GM19351 (cell line): ENCODE data around the gene TRERF1.
A peak's percentile ranks its signal among the peaks of the same experiment; 100 is the strongest.

Experiments used
- ATAC-seq: cut with Tn5 transposase; IDR thresholded peaks from one replicate; pipeline ENCODE4 v1.9.1; 2021; ENCODE audit warnings: mild to moderate bottlenecking, moderate library complexity; ENCODE audit not compliant: unreplicated experiment

TRERF1 gene

DNA sequence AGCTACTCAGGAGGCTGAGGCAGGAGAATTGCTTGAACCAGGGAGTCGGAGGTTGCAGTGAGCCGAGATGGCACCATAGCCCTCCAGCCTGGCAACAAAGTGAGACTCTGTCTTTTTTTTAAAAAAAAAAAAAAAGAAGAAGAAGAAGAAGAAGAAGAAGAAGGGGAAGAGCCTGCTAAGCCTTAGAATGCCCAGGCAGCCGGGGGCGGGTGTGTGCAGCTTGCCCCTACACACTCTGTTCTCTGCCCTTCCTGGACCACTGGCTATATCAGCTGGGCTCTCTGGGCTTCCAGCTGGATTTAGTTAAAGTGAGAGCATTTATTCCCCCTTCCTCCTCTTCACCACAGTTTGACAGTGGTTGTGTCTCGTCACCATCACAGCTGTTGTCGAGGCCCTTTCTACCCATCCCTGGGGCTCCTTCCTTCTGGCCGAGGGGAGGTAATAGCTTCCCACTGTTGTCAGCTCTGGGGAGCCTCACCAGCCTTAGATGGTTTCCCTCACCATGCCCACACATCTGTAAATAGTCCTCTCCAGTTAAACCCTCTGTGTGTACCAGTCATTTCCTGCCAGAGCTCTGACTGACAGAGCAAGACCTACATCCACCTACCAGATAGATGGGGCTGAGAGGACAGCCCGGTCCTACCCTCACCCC is 77.6 kb downstream of the TRERF1 start:
- no peak for ATAC-seq

DNA sequence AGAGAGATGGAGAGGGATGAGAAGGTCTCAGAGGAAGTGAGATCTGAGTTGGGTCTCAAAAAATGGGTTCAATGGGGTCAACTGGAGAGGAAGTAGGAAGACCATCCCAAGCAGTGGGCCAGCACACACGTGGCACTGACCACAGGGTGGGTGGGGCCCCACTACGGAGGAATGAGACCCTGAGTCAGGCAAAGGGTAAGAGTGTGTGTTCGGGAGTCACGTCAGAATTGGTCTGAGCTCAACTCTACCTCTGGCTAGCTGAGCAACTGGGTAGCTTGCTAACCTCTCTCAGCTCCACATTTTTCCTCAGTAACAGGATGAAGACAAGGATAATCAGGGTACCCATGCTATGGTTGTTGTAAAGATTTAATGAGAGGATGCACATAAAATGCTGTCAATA is 79.0 kb downstream of the TRERF1 start:
- ATAC-seq, result no peak

DNA sequence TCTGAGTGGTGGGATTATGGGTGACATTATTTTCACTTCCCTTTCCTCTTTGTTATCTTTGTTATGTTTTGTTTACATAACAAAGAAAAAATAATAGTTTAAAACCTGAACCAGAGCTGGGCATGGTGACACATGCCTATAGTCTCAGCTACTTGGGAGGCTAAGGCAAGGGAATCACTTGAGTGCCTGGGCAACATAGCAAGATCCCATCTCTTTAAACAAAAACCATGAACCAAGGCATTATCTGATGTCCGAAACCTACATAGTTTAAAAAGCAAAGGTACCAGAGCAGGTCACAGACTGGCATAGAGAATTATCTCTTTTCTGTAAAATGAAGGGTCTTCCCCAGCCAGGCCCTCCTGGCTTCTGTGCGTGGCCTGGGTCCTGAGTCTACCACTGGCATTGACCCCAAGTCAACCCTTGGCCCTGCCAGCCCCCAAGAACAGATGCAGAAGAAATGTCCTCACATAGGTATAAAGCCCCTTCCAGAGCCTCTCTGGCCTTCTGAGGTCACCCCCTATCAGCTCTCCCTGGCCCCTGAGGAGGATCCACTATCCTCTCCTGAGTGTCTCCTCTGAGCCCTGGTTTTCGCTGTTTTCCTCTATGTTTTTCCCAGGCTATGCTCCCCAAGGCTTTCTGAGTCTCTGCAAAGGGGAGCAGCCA is 81.3 kb downstream of the TRERF1 start:
- no peak for ATAC-seq

DNA sequence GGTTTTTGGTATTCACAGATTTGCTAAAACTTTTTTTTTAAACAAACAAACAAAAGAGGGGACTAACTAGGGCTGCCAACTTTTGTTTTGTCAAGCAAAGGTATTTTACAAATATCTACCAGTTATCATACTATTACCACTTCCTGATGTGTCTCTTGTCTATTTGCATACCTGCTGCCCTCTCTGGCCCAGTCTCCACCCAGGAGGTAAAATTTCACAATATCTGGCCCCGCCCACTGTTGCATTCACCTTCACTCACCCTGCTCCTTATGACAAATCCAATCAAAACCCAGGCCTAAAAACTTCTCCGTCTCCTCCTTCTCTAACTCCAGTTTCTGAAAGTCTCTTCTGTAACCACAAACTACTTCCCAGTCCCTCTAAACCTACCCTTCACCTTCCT is 82.2 kb downstream of the TRERF1 start:
- no peak for ATAC-seq

DNA sequence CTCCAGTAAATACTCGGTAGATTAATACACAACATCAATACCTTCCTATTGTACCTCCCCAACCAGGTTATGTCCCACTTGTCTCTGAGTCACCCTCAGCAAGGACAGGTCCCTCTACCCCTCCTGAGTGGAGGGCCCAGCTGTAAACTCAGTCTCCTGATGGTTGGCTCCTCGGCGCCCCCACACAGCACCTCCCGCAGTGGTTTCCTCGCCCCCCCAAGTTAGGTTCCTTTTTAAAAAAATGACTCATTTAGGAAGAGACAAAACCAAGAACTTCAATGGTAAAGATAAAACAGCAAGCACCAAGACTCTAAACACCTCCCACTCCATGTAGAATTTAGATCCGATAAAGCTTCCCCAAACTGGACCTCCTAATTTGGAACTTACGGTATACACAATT is 83.5 kb downstream of the TRERF1 start:
- ATAC-seq, result peak; percentile 27

DNA sequence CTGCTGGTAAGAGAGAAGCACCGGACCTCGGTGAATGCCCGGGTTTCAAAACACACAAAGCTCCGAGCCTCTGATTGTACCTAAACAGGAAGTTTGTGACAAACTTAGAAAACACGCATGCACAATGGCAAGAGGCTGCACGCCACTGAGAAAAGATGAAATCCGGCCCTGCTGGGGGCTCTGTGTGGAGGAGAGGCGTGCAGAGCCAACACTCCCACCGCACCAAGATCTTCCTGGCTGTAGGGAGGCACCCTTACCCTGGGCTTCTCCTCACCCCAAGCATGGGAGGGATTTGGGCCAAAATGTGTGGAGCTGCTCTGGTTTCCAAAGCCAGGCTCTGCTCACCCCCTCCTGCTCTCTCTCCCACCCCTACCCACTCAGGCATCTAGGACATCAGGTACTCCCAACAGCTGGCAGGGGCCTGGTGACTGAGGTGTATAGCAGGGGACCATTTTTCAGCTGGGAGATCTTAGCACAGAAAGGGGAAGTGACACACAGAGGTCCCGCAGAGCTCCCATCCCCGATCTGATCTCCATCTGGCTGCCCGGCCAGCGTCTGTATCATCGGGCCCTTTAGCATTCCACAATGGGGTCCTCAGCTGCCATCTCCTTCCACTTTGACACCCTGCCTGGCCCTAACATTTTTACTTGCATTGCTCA is 84.2 kb downstream of the TRERF1 start:
- peak; percentile 73 for ATAC-seq

DNA sequence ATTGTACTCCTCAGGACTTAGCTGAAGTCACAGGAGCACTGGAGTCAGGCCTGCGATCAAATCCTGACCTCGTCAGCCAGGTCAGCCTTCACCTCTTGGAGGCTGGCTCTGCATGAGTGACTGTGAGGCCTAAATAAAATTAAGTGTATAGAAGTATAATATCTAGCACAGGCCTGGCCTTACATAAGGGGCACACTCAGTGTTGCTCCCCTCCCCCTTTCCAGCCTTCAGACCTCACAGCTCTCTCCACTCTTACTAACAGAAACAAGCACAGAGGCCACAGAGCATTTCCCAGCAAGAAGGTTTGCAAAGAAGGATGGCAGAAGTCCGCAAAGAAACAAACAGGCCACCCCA is 84.8 kb downstream of the TRERF1 start:
- no peak for ATAC-seq

DNA sequence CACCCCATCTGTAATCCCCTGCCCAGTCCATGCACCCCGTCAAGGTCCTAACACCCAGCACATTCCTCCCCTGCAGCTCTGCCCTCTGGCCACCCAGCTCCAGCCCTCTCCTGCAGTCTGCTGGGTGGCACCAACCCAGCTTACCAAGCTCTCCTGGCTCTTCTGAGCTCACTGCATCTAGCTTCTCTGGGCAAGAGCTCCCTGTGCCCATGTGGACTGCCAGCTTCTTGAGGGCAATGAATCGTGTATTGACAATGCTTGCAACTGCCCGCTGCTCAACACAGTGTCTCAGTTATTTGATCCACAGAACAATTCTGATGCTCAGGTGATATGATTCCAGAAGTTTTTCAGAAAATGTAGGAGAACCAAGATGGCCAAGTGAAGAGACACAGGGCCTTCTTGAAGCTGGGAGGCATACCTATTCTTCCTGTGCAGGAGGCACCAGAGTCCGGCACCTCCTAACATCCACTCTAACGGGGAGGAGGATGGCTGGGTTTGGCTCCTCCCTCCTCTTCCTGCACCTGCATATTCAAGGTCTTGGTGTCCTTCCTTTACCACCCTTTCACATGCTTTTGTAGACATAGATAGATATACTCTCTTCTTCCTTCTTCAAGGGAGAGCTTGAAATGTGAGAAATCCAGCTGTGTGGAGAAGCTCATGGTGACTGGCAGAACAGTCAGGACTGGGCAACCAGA is 85.6 kb downstream of the TRERF1 start:
- no peak for ATAC-seq

DNA sequence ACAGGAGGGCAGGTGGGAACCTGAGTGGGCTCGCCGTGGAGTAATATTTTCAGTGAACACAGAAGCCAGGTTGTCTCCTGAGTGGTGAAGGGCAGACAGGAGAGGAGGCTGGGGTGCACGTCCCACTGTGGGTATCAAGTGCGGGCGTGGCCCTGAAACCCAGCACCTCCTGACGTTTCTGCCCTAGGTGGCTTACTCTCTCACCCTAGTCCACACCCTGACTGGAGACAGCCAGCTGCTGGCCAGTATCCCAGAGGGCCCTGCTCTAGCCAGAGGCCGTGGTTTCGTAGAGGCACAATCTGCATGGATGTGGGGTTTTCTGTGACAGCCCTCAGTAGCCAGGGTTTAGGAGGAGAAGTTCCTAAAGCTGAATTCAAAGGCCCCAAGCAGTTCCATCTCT is 86.7 kb downstream of the TRERF1 start:
- no peak for ATAC-seq

DNA sequence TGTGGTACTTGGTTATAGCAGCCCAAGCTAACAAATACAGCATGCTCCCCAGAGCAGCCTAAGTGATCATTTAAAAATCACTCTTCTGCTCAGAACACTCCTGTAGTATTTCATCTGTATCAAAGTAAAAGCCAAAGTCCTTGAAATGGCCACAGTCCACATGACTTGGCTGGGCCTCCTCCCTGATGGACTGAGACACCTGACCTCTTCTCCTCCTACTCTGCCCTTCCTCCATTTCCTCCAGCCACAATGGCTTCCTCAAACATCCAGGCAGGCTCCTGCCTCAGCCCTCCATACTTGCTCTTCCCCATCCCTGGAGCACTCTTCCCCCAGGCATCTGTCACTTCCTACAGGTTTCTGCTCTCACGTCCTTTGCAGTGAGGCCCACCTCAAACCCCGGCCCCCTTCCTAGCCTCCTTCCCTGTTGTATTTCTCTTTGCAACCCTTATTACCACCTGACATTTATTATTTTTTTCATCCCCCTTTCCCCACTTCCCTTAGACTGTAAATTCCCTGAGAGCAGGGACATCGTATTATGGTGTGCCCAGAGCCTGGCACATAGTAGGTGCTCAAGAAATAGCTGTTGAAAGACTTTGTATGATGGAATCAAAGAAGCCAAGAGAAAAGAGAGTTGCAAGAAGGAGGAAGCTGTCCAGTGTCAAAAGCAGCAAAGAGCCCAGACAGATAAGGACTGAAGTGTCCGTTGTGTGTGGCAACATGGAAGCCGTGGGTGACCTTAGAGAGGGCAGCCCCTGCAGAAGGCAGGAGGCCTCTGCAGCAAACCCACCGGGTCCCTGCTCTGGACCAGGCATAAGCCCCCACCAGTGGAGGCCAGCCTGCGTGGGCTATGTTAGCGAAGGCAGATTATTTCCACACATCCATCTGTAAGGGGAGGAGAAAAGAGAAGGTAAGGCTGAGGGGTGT is 87.5 kb downstream of the TRERF1 start:
- no peak for ATAC-seq

DNA sequence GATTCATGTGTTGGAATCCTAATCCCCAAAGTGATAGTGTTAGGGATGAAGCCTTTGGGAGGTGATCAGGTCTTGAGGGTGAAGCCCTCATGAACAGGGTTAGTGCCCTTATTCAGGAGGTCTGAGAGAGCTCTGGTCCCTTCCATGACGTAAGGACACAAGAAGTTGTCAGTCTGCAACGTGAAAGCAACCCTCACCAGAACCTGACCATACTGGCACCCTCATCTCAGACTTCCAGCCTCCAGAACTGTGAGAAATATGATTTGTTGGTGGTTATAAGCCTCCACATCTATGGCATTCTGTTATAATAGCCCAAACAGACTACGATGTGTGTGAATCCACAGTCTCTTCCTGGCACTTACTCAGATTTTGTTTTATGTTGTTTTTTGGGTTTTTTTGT is 90.7 kb downstream of the TRERF1 start:
- no peak for ATAC-seq

DNA sequence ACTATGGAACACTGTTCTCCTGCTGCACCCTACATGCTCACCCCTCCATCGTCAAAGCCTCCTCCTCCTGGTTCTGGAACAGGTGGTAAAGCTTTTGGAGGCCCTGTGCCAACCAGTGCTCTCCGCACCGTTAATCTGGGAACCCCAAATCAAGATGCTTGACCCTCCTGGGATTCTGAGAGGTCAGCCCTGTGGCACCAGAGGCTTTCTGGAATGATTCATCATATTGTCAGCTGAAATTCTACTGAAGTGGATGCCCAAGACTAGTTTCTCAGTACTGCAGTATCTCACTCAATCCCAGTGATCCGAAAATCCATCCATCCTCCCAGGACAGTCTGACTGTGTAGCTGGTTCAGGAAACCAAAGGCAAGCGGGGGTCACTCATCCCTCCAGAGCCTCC is 92.7 kb downstream of the TRERF1 start:
- no peak for ATAC-seq

DNA sequence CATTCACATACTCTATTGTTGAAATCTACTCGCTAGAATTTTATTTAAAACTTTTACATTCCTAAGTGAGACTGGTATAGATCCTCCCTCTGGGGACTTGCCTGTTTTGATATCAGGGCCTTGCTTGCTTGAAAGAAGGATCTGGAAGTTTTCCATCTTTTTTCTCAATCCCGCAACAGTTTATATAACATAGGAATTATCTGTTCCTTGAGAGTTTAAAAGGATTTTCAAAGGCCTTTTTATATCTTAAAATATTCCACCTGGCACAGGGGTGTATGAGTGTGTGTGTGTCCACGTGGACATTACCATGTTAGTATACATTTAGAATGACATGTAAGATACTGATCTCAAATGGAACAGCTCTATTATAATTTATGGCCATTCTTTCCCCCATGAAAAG is 96.3 kb downstream of the TRERF1 start:
- ATAC-seq, result no peak

DNA sequence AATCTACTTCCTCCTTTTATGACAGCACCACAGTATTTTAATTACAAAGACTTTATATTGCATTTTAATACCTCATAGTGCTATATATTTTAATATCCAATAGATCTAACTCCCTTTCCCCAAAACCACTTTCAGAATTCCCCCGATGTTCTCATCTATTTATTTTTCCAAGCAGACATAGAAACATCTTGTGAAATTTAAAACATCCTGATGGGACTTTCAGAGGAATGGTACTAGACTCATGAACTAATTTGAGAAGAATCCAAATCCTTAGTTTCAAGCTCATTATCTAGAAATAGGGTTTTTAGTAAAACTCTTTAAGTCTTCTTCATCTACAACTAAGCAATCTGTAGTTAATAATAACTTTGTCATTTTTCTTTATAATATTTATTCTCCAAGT is 97.0 kb downstream of the TRERF1 start:
- no peak for ATAC-seq

DNA sequence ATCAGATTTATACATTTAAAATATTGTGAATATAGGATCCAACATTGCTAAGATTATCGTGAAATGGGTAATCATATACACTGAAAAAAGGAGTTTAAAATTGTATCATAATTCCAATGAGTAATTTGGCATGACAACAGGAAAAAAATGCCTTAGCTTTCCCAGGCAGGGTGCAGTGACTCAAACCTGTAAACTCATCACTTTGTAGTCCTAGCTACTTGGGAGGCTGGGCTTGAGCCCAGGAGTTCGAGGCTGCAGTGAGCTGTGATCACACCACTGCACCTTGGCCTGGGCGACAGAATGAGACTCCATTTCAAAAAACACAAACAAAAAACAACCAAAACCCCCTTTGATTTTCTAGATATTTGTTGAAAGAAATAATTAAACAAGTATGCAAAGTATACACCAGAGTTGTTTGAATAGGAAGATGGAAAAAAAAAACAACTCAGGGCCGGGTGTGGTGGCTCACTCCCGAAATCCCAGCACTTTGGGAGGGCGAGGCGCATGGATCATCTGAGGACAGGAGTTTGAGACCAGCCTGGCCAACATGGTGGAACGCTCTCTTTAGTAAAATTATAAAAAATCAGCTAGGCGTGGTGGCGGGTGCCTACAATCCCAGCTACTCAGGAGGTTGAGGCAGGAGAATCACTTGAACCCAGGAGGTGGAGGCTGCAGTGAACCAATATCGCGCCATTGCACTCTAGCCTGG is 98.7 kb downstream of the TRERF1 start:
- ATAC-seq, result no peak

DNA sequence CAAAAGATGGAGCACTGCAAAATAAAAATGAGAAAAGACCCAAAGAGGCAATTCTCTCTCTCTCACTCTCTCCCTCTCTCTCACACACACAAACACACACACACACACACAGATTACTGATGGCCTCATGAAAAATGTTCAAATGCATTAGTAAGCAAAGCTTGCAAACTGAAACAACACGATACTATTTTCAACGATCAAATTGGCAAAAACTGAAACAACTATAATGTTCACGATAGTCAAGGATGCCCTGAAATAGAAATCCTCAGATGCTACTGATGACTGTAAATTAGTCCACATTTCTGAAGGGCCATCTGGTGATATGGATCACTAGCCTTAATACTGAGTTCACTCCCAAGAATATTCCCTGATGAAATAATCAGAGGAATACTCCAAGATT is 100.8 kb downstream of the TRERF1 start:
- no peak for ATAC-seq

DNA sequence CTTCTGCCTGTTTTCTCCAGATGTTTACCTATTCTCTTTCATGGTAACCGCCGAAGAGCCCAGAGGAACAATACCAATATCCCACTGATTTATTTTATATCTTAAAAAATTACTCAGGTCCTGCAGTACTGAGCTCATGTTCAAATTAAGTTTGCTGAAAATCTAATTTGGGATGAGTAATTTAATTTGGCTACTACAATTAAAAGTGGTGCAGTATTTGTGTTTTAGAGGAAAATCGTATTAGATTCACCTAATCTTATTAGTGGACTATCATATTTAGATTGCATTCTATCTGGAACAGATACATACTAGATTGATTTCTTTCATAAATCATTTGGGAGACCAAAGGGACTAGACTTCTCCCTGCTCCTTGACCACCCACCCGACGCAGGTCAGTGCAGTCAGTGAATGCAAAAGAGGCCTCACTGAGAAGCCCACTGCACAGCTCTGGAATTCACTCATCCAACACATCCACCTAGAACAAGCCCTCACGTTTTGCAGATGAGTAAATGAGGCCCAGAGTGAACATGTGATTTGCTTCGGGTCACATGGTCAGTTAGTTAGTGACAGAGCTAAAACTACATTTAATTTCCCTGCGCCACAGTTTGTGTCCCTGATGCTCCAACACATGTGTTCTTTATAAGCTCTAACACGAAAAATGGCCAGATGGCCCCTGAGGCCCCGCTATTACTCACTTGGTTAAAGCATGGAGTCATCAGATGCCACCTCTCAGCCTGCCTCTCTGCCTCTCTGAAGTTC is 101.8 kb downstream of the TRERF1 start:
- ATAC-seq, result no peak

DNA sequence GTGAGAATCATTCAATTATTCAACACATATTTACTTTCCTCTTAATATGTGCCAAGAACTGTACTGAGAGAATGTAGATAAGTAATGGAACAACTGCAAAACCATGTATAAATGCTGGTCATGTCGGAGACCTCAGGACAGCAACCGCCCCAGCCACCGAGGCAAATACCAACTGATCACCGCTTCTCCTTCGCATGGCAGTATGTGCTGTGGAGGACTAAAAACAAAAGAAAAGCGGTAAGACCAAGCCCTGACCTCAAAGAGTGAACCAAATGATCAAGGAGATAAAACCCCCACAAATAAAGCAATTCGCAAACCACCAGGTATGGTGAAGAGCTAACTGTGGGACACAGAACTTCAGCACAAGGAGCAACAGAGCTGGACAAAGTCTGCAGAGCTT is 104.3 kb downstream of the TRERF1 start:
- no peak for ATAC-seq

DNA sequence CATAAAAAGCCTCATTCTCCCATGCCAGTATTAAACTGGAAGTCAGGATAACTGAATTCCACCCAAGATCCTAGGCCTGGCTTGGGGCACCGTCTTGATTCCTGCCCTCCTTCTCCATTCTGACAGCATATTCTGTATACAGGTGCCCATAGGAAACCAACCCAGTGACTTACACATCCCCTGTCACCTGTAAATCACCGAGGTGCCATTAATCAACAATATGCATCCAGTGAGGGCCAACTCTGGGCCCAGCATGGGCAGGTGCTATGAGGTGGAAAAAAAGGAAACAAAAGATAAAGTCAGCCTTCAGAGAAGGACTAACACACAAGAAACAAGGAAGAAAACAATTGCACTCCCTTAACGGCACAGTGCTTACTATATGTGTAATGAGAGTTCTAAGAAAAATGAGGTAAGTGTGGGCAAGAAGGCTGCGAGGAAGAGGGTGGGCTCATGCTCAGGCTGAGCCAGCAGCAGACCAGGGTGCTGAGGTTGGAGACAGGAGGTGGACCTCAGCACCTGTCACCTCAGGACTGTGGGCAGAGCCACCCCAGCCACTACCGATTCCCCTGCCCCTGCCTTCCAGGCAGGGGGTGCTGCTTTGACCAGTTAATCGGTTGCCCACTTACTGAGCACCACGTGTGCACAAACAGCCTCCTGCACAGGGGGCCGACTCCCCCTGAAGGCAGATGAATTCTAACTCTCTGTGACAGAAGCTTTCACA is 105.9 kb downstream of the TRERF1 start:
- ATAC-seq, result no peak
